ENCODE results near the gene ENTPD1. TPM values are rescaled to one million over a fixed set of nuclear protein-coding genes. Genes with fewer than 3 reads are reported as not detected.
"Not testable (repeated sequence)": the region's sequence is repeated elsewhere in the genome, so short reads cannot be mapped to it uniquely, and the experiment has no call there.

Gene ENTPD1
- polyA plus RNA-seq, 3 donors, result 62.2 to 71.1 (median 70.4) TPM

DNA sequence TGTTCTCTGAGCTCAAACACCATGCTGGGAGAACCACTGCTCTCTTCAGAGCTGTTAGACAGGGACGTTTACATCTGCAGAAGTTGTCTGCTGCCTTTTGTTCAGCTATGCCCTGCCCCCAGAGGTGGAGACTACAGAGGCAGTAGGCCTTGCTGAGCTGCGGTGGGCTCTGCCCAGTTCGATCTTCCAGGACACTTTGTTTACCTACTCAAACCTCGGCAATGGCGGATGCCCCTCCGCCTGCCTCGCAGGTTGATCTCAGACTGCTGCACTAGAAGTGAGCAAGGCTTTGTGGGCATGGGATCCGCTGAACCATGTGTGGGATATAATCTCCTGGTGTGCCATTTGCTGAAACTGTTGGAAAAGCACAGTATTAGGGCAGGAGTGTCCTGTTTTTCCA, 21.7 kb downstream of the ENTPD1 start:
- H3K4me3 Mint-ChIP-seq; H3K4me2 ChIP-seq (replicated peaks; ENCODE audit: extremely low read depth, low read length, poor library complexity, severe bottlenecking); H2AFZ ChIP-seq (ENCODE audit: insufficient read depth, low read depth, low read length, poor library complexity, severe bottlenecking); H3K27me3 ChIP-seq (ENCODE audit: control insufficient read depth in 2 of 2, insufficient read depth in 2 of 2, low read length in 2 of 2); H3K27ac ChIP-seq (ENCODE audit: low read depth in 1 of 2, low read length in 2 of 2); intact Hi-C loops (cut with micrococcal nuclease); H3K9me3 ChIP-seq (replicated peaks in 1 of 2; ENCODE audit: control insufficient read depth in 1 of 2, insufficient read depth in 1 of 2, low read length in 2 of 2); DNase-seq; H3K4me3 ChIP-seq (replicated peaks in 1 of 3; ENCODE audit: low read depth in 2 of 3, low read length in 3 of 3); H3K27me3 Mint-ChIP-seq (ENCODE audit: low read depth in 3 of 3); H3K9ac ChIP-seq (ENCODE audit: insufficient read depth, low read length, poor library complexity, severe bottlenecking): not testable (repeated sequence)
- H3K36me3 Mint-ChIP-seq, result peaks cover 47 to 50% of the 10 kb centered on the region in 2 donors
- peak overlapping the region in 1 of 7 donors; percentile 11 for H3K27ac Mint-ChIP-seq
- peaks cover 16% of the 10 kb centered on the region for H4K20me1 ChIP-seq (ENCODE audit: insufficient read depth, low read length)
- WGBS (ENCODE audit: insufficient coverage), result over 99% methylated on average over 8 of the region's 8 CpGs
- peaks cover 48% of the 10 kb centered on the region for H3K4me1 Mint-ChIP-seq
- H3K4me1 ChIP-seq (ENCODE audit: control insufficient read depth in 1 of 2, insufficient read depth in 2 of 2, low read length in 2 of 2), result peaks cover 12 to 14% of the 10 kb centered on the region in 2 donors
- peaks cover 68% of the 10 kb centered on the region for H3K79me2 ChIP-seq (ENCODE audit: insufficient read depth, low read length)
- peaks cover 0 to 14% (median 9%) of the 10 kb centered on the region in 7 donors for H3K9me3 Mint-ChIP-seq
- H3K36me3 ChIP-seq (replicated peaks in 1 of 2; ENCODE audit: control insufficient read depth in 1 of 2, insufficient read depth in 2 of 2, low read length in 2 of 2), result peaks cover 3 to 31% of the 10 kb centered on the region in 2 donors

GRCh38 chr10:95782318-95782717, 26.4 kb downstream of the ENTPD1 start:
- intact Hi-C loops (cut with micrococcal nuclease), result no loop called here
- no peak overlapping the region for H3K9ac ChIP-seq (ENCODE audit: insufficient read depth, low read length, poor library complexity, severe bottlenecking)

More at GRCh38 chr10:95782318-95782717, 26.4 kb downstream of the ENTPD1 start:
- no peak overlapping the region for H2AFZ ChIP-seq (ENCODE audit: insufficient read depth, low read depth, low read length, poor library complexity, severe bottlenecking)
- peak; percentile 54 to 81 (median 66) for DNase-seq
- Mint-ChIP-seq H3K9me3 (peaks cover 0 to 5% (median 4%) of the 10 kb centered on the region in 7 donors), H3K27me3 (ENCODE audit: low read depth in 3 of 3) (no peaks in the 10 kb centered on the region), H3K27ac (peak overlapping the region; percentile 83 to 94 (median 88)), H3K4me3 (peak overlapping the region in 1 of 2 donors; percentile 26), H3K4me1 (peaks cover 56% of the 10 kb centered on the region), H3K36me3 (peaks cover 42 to 57% of the 10 kb centered on the region in 2 donors)
- H3K79me2 ChIP-seq (ENCODE audit: insufficient read depth, low read length), result peaks cover 94% of the 10 kb centered on the region
- WGBS (ENCODE audit: insufficient coverage), result no CpG with 5 or more reads among the region's 2 CpGs
- H3K27ac ChIP-seq (ENCODE audit: low read depth in 1 of 2, low read length in 2 of 2), result peak overlapping the region in 1 of 2 donors; percentile 80
- no peaks in the 10 kb centered on the region for H3K27me3 ChIP-seq (ENCODE audit: control insufficient read depth in 2 of 2, insufficient read depth in 2 of 2, low read length in 2 of 2)
- peaks cover 11 to 48% of the 10 kb centered on the region in 2 donors for H3K36me3 ChIP-seq (replicated peaks in 1 of 2; ENCODE audit: control insufficient read depth in 1 of 2, insufficient read depth in 2 of 2, low read length in 2 of 2)
- H3K9me3 ChIP-seq (replicated peaks in 1 of 2; ENCODE audit: control insufficient read depth in 1 of 2, insufficient read depth in 1 of 2, low read length in 2 of 2), result peaks cover 0 to 5% of the 10 kb centered on the region in 2 donors
- peaks cover 38 to 40% of the 10 kb centered on the region in 2 donors for H3K4me1 ChIP-seq (ENCODE audit: control insufficient read depth in 1 of 2, insufficient read depth in 2 of 2, low read length in 2 of 2)
- TF ChIP-seq, protein P1, sequence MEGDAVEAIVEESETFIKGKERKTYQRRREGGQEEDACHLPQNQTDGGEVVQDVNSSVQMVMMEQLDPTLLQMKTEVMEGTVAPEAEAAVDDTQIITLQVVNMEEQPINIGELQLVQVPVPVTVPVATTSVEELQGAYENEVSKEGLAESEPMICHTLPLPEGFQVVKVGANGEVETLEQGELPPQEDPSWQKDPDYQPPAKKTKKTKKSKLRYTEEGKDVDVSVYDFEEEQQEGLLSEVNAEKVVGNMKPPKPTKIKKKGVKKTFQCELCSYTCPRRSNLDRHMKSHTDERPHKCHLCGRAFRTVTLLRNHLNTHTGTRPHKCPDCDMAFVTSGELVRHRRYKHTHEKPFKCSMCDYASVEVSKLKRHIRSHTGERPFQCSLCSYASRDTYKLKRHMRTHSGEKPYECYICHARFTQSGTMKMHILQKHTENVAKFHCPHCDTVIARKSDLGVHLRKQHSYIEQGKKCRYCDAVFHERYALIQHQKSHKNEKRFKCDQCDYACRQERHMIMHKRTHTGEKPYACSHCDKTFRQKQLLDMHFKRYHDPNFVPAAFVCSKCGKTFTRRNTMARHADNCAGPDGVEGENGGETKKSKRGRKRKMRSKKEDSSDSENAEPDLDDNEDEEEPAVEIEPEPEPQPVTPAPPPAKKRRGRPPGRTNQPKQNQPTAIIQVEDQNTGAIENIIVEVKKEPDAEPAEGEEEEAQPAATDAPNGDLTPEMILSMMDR (IDR thresholded peaks at IDR 0.05), result no peak
- peak overlapping the region; percentile 26 for H3K4me2 ChIP-seq (replicated peaks; ENCODE audit: extremely low read depth, low read length, poor library complexity, severe bottlenecking)
- peak overlapping the region in 1 of 3 experiments; percentile 10 for H3K4me3 ChIP-seq (replicated peaks in 1 of 3; ENCODE audit: low read depth in 2 of 3, low read length in 3 of 3)
- H4K20me1 ChIP-seq (ENCODE audit: insufficient read depth, low read length), result peaks cover 31% of the 10 kb centered on the region

Data from CD14-positive monocyte (primary cell).